ENCODE measurements around the gene SLC25A20.

The SLC25A20 gene

GRCh38 chr3:48938689-48939088, 40.0 kb upstream of the SLC25A20 start:
- Histone ChIP-seq H3K4me2 (ENCODE audit: low read length) (no peak overlapping the region), H3K9me3 (ENCODE audit: control insufficient read depth, insufficient read depth, low read length) (no peaks in the 10 kb centered on the region), H4K20me1 (ENCODE audit: control insufficient read depth, insufficient read depth, low read depth, low read length) (peaks cover 8% of the 10 kb centered on the region; the same call in 1 of the 2 replicates), H3K4me1 (ENCODE audit: control insufficient read depth, low read length) (no peaks in the 10 kb centered on the region), H3K27me3 (ENCODE audit: control insufficient read depth, low read length) (no peaks in the 10 kb centered on the region), H3K27ac (ENCODE audit: low read depth, low read length) (no peak overlapping the region), H3K9me2 (replicated peaks; ENCODE audit: control insufficient read depth, low read length) (no peaks in the 10 kb centered on the region), H3K79me2 (ENCODE audit: control insufficient read depth, low read length) (peaks cover 79% of the 10 kb centered on the region), H3K4me3 (ENCODE audit: low read length) (no peak overlapping the region), H3K36me3 (ENCODE audit: control insufficient read depth, low read length) (peaks cover 49% of the 10 kb centered on the region), H3F3A (ENCODE audit: control insufficient read depth, insufficient read depth) (peaks cover 7% of the 10 kb centered on the region; the same call in 1 of the 2 replicates)
- TF ChIP-seq CTCF (IDR thresholded peaks at IDR 0.05; ENCODE audit: low read depth, low read length, poor library complexity, severe bottlenecking) (no peak), EZH2phosphoT487 (IDR thresholded peaks at IDR 0.05; ENCODE audit: borderline replicate concordance, low read length) (no peak)

- no peaks in the 10 kb centered on the region for H3K27me3 ChIP-seq (ENCODE audit: control insufficient read depth, low read length)
- H3F3A ChIP-seq (ENCODE audit: control insufficient read depth, insufficient read depth), result peaks cover 7% of the 10 kb centered on the region; the same call in 1 of the 2 replicates
- TF ChIP-seq CTCF (IDR thresholded peaks at IDR 0.05; ENCODE audit: low read depth, low read length, poor library complexity, severe bottlenecking) (no peak), EZH2phosphoT487 (IDR thresholded peaks at IDR 0.05; ENCODE audit: borderline replicate concordance, low read length) (no peak)
- peaks cover 7% of the 10 kb centered on the region; the same call in 1 of the 2 replicates for H4K20me1 ChIP-seq (ENCODE audit: control insufficient read depth, insufficient read depth, low read depth, low read length)
- H3K79me2 ChIP-seq (ENCODE audit: control insufficient read depth, low read length), result peaks cover 79% of the 10 kb centered on the region
- no peak overlapping the region for H3K27ac ChIP-seq (ENCODE audit: low read depth, low read length)
- H3K4me3 ChIP-seq (ENCODE audit: low read length), result no peak overlapping the region
- H3K9me2 ChIP-seq (replicated peaks; ENCODE audit: control insufficient read depth, low read length), result no peaks in the 10 kb centered on the region
- H3K4me1 ChIP-seq (ENCODE audit: control insufficient read depth, low read length), result no peaks in the 10 kb centered on the region
- no peak overlapping the region for H3K4me2 ChIP-seq (ENCODE audit: low read length)
- H3K9me3 ChIP-seq (ENCODE audit: control insufficient read depth, insufficient read depth, low read length), result no peaks in the 10 kb centered on the region
- H3K36me3 ChIP-seq (ENCODE audit: control insufficient read depth, low read length), result peaks cover 49% of the 10 kb centered on the region
Measured at GRCh38 chr3:48938156-48938555, 39.5 kb upstream of the SLC25A20 start.

GRCh38 chr3:48935530-48935929, 36.8 kb upstream of the SLC25A20 start:
- Histone ChIP-seq H3K79me2 (ENCODE audit: control insufficient read depth, low read length) (peaks cover 91% of the 10 kb centered on the region), H3K36me3 (ENCODE audit: control insufficient read depth, low read length) (peaks cover 63% of the 10 kb centered on the region), H3K27ac (ENCODE audit: low read depth, low read length) (no peak overlapping the region), H3K4me3 (ENCODE audit: low read length) (no peak overlapping the region), H3F3A (ENCODE audit: control insufficient read depth, insufficient read depth) (peaks cover 7% of the 10 kb centered on the region; the same call in 1 of the 2 replicates), H3K9me2 (replicated peaks; ENCODE audit: control insufficient read depth, low read length) (no peaks in the 10 kb centered on the region), H4K20me1 (ENCODE audit: control insufficient read depth, insufficient read depth, low read depth, low read length) (peaks cover 12% of the 10 kb centered on the region; the same call in 1 of the 2 replicates), H3K9me3 (ENCODE audit: control insufficient read depth, insufficient read depth, low read length) (no peaks in the 10 kb centered on the region), H3K4me2 (ENCODE audit: low read length) (no peak overlapping the region), H3K27me3 (ENCODE audit: control insufficient read depth, low read length) (no peaks in the 10 kb centered on the region), H3K4me1 (ENCODE audit: control insufficient read depth, low read length) (peaks cover 11% of the 10 kb centered on the region)
- TF ChIP-seq CTCF (IDR thresholded peaks at IDR 0.05; ENCODE audit: low read depth, low read length, poor library complexity, severe bottlenecking), result no peak
- no peak for TF ChIP-seq EZH2phosphoT487 (IDR thresholded peaks at IDR 0.05; ENCODE audit: borderline replicate concordance, low read length)
